NCI-H2196 (cell line): ENCODE data around the gene ITPK1.

Source experiments
- DNase-seq: peaks from one replicate; lab custom pipeline; 2025; ENCODE audit not compliant: unreplicated experiment; lab: John Stamatoyannopoulos, UW

The ITPK1 gene

DNA sequence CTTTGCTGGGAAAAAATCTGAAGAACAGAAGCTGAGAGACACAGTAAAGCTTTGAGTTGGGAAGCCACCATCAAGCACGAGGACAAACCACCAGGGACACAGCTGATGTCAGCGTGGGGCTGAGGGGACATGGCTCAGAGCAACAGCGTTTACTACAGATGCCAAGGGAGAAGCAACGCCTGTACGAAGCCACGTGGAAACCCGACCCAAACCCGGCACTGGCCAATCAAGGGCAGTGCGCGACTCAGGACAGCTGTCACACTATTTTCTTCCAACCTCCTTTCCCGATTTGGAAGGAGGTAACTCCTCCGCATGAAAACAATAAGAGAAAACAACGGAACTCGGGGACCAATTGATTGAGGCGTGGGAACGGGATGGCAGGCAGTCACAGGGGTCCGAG lies 213.0 kb downstream of the ITPK1 start:
- DNase-seq, result no peak

DNA sequence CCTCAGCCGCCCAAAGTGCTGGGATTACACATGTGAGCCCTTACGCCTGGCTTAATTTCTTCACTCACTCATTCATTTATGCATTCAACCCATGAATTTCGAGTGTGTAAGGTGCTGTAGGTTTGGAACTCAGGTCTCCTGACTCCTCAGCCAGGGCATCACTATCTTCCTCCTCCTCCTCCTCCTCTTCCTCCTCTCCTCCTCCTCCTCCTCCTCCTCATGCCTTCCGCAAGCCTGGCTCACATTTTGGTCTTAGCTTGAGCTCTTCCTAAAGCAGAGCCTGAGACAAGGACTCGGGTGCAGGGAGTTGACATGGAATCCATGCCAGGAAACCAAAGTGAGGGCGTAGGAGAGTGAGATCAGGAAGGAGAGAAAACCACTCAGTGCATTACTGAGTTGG lies 213.5 kb downstream of the ITPK1 start:
- DNase-seq, result no peak

DNA sequence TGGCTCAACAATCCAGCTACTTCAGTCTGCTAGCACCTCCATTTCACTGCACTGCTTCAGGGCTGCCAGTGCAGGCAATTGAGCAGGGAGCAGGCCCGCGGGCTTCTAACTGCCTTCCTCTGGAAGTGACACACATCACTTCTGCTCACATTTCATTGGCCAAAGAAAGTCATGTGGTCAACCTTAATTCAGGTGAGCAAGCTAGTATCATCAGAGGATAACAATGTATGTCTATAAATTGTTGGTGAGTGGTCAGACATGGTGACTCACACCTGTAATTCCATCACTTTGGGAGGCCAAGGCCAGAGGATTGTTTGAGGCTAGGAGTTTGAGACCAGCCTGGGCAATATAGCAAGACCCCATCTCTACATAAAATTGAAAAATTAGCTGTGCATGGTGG lies 215.1 kb downstream of the ITPK1 start:
- DNase-seq, result no peak

DNA sequence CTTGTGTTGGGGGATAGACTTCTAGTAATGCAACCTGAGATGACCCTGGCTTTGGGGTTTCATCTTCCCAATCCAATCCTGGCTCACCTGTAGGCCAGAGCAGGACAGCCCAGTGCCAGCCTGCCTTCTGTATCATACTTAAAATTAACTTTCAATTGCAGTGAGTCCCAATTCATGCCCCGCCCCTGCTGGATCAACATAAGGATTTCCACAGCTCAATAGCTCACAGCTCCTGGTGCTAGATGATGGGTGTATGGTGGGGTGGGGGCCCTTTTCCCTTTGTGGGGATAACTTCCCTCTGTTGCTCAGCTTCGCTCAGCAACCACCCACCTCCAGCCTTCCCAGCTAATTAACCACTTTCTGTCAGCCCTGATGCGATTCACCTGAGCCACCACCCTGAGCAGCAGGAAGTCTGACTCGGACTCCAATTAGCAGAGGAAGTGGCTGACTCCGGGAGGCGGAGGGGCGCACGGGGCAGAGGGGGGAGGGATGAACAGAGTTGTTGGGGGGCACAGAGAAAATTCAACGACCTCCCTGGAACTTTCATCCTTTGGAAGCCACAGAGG lies 217.1 kb downstream of the ITPK1 start:
- DNase-seq, result no peak

DNA sequence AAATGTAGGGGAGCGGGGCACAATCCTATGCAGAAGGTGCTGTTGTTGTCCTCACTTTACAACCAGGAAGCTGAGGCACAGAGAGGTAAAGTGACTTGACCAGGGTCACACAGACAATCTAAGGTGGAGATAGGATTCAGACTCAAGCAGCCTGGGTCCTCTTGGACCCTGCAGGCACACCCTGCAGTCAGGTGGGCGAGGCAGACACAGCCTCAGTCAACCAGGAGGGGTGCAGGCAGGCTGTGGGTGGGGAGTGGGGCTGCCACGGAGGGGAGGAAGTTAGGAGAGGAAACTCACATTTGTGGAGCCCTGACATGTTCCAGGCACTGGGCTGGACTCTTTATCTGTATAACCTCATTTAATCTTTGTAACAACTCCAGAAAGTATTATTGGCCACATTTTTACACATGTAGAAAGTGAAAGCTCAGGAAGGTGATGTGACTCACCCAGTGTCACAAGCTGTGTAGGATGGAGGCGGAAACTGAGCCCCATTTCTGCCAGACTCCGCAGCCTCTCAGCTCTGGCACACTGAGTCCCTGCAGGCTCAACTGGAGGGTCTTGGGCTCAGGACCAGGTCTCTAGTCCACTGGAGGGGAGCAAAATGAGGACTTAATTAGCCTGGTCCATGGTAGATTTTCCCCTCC lies 217.7 kb downstream of the ITPK1 start:
- DNase-seq, result no peak

DNA sequence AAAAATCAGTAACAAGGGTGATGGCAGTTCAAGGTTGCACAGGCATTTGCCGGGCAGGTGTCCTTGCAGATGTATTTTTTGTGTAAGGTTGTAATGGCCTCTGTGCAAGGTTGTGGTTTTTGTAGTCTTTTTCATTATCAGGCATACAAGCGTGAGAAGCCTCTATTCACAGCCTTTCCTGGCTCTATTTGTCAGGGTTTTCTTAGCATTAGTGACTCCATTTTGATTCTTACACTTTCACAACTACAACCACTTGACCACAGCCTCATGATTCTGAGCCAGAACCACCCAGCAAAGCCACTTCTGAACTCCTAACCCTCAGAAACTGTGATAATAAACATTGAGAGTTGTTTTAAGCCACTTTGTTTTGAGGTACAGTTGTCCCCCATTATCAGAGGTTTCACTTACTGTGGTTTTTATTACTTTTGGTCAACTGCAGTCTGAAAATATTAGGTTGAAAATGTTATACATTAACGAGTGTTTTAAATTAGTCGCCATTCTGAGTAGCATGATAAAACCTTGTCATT lies 220.3 kb downstream of the ITPK1 start:
- DNase-seq, result no peak

DNA sequence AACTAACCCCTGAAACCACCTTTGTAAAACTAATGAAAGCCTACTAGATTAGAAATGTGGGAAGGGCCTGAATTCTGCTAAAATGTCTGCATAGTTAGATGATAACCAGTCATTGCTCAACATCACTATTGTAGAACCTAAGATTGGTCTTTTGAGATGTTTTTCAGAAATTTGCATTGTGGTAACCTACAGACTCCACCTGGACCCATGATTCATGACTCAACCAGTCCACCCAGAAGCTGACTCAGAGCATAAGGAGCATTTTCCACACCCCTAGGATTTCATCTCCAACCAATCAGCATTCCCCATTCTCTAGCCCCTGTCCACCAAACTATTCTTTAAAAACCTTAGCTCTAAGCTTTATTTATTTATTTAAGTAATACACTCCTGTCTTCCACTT lies 223.1 kb downstream of the ITPK1 start:
- no peak for DNase-seq

DNA sequence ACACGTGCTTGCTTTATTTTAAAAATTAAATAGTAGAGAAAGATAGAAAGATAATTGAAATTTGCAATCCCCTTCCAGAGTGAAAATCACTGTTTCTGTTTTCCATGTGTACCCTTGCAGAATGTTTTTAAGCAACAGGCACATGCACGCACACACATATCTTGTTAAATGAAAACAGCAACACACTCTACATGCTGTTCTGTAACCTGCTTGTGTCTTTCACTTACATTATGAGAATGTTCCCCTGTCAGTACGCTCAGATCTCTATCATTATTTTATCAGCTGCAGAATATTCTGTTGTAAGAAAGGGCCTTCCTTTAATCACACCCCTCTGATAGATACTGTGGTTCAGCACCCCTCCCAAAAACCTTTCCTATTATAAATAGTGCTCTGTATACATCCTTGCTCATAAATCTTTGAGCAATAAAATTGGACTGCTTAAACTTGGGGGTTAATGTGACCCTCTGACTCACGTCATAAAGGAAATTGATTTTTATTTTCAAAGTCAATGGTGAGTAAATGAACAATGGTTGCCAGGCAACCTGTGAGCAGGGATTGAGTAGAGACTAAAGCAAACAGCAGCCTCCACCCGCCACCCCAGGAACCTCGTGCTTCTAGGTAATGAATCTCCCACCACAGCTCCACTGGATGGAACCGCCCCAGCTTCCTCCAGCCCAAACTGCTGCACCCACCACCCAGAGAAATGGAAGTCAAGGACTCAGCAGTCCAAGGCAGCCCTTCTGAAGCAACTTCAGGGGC lies 224.7 kb downstream of the ITPK1 start:
- no peak for DNase-seq

DNA sequence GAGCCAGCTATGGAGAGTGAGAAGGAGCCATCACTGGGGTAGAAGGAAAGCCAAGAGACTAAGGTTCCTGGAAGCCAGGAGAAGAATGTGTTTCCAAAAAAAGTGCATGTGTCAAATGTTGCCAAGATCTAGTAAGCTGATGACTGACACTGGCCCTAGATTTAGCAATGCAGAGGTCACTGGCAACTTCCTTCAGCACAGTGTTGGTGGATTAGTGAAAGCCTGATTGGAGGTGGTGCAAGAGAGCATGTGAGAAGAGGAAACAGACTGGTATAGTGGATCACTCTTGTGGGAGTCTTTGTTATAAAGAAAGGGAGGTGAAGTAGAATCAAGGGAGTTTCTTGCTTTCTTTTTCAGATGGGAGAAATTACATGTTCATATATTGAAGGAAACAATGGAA lies 226.8 kb downstream of the ITPK1 start:
- DNase-seq, result no peak

DNA sequence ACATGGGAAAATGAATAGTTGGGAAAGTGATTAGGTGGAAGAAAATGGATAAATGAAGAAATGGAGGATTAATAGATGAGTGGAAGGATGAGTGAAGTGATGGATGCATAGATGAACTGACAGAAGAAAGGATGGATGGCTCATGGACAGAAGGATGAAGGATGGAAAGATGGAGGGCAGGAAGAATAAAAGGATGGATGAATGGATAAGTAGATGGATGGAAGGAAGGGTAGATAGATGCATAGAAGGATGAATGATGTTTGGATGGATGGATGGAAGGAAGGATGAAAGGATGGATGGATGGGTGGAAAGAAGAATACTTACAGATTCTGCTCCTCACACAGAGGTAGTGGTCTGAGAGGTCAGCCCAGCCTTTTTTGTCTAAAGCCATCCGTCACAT lies 228.6 kb downstream of the ITPK1 start:
- DNase-seq, result no peak
